Measurements from ENCODE around the gene SMKR1. TPM values are rescaled to one million over a fixed set of nuclear protein-coding genes. Genes with fewer than 3 reads are reported as not detected.

The SMKR1 gene
- total and polyA plus RNA-seq, 9 of the 15 experiments (the other 6 are each of a cell fraction or from before 2014, with no cell fraction given), result 0.58 to 1.8 (median 0.93) TPM; not detected in 1

DNA sequence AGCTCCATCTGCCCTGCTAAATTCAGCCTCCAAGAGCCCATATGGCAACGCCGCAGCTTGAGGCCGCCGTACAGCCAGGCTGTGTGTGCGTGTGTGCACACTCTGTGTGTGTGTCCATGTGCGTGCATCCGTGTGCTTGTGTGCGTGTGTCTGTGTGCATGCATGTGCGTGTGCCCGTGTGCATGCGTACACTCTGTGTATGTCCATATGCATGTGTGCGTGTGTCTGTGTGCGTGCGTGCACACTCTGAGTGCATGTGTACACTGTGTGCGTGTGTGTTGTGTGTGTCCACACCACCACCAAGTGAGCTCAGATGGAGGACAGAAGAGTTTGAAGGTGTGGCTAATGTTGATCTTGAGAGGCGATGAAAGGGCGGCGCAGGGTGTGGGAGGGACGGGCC, 30.0 kb downstream of the SMKR1 start:
- H3K36me3 ChIP-seq (ENCODE audit: control insufficient read depth, insufficient read depth, low read length), result no peaks in the 10 kb centered on the region
- ATAC-seq, result no peak
- H4K20me1 ChIP-seq (replicated peaks; ENCODE audit: control insufficient read depth, insufficient read depth, low read length), result no peaks in the 10 kb centered on the region
- in situ Hi-C loops (cut with MboI) (no loop called here), intact Hi-C loops (cut with micrococcal nuclease) (no loop called here)
- CTCF ChIA-PET (ENCODE audit: low intra/inter-chr PET ratio), result no interaction called here
- H2AFZ ChIP-seq (ENCODE audit: low read depth, low read length), result no peak overlapping the region
- 55% methylated on average over 18 of the region's 19 CpGs for WGBS (ENCODE audit: insufficient coverage, low coverage, missing lambda C conversion rate)
- H3K9ac ChIP-seq (ENCODE audit: insufficient read depth in 1 of 2, low read depth in 2 of 2, low read length in 2 of 2), result peak overlapping the region in 1 of 2 experiments; percentile 51; a peak in 1 of 4 replicates
- no TSS peak for BruUV-seq (replicated peaks)
- H3K9me1 ChIP-seq (ENCODE audit: control insufficient read depth, insufficient read depth, low read length), result peaks cover 3% of the 10 kb centered on the region
- peaks cover 0 to 9% of the 10 kb centered on the region in 2 experiments; a peak in 2 of 5 replicates for H3K4me1 ChIP-seq (replicated peaks in 1 of 2; ENCODE audit: control insufficient read depth in 2 of 2, insufficient read depth in 2 of 2, low read length in 2 of 2)
- H3K4me2 ChIP-seq (ENCODE audit: insufficient read depth, low read length), result no peak overlapping the region
- POLR2A ChIA-PET, result interaction anchor here (0.5 to 1.6 kb wide), 8 partner anchors 8 to 1270 kb away, joined by 3 to 6 read pairs (median 4); no protein-coding TSS in a partner anchor
- H3K27me3 ChIP-seq (ENCODE audit: control insufficient read depth in 2 of 2, insufficient read depth in 2 of 2, low read length in 2 of 2), result peaks cover 2 to 27% of the 10 kb centered on the region in 2 experiments; a peak in 2 of 5 replicates
- DNase-seq (ENCODE audit: extremely low read depth in 1 of 4, low spot score in 3 of 4), result no peak
- FAIRE-seq, result no peak
- H3K27ac ChIP-seq (ENCODE audit: extremely low read depth, low read depth, low read length), result no peak overlapping the region
- no peaks in the 10 kb centered on the region for H3K79me2 ChIP-seq (ENCODE audit: control insufficient read depth, insufficient read depth, low read length)
- no peaks in the 10 kb centered on the region for H3K9me3 ChIP-seq (replicated peaks; ENCODE audit: control insufficient read depth, insufficient read depth, low read depth, low read length)
- H3K4me3 ChIP-seq, result no peak overlapping the region
- no peak for TF ChIP-seq KLF6 (CRISPR knock-in tag; IDR thresholded peaks at IDR 0.05; ENCODE audit: borderline replicate concordance)
- TF ChIP-seq, protein P1, sequence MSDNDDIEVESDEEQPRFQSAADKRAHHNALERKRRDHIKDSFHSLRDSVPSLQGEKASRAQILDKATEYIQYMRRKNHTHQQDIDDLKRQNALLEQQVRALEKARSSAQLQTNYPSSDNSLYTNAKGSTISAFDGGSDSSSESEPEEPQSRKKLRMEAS (CRISPR knock-in tag; IDR thresholded peaks at IDR 0.05), result peak; percentile 43; the same call in 1 of the 2 replicates
- no peak for TF ChIP-seq MYBL2 (IDR thresholded peaks at IDR 0.05; ENCODE audit: low read depth)
- TF ChIP-seq MYBL2 (CRISPR knock-in tag; IDR thresholded peaks at IDR 0.05; ENCODE audit: borderline replicate concordance), result no peak
- no peak for TF ChIP-seq ZNF696 (CRISPR knock-in tag; conservative IDR thresholded peaks at IDR 0.05)
- TF ChIP-seq BRD9 (IDR thresholded peaks at IDR 0.05; ENCODE audit: low read depth, partially characterized antibody), result no peak
- peak in 1 of 2 experiments; percentile 51; a peak in 1 of 4 replicates for TF ChIP-seq KDM1A (IDR thresholded peaks at IDR 0.05)
- no peak for TF ChIP-seq ZSCAN29 (IDR thresholded peaks at IDR 0.05)
- no peak for TF ChIP-seq GABPB2 (CRISPR knock-in tag; conservative IDR thresholded peaks at IDR 0.05)
- TF ChIP-seq ETV5 (CRISPR knock-in tag; IDR thresholded peaks at IDR 0.05; ENCODE audit: low read depth), result no peak
- TF ChIP-seq, protein P2, sequence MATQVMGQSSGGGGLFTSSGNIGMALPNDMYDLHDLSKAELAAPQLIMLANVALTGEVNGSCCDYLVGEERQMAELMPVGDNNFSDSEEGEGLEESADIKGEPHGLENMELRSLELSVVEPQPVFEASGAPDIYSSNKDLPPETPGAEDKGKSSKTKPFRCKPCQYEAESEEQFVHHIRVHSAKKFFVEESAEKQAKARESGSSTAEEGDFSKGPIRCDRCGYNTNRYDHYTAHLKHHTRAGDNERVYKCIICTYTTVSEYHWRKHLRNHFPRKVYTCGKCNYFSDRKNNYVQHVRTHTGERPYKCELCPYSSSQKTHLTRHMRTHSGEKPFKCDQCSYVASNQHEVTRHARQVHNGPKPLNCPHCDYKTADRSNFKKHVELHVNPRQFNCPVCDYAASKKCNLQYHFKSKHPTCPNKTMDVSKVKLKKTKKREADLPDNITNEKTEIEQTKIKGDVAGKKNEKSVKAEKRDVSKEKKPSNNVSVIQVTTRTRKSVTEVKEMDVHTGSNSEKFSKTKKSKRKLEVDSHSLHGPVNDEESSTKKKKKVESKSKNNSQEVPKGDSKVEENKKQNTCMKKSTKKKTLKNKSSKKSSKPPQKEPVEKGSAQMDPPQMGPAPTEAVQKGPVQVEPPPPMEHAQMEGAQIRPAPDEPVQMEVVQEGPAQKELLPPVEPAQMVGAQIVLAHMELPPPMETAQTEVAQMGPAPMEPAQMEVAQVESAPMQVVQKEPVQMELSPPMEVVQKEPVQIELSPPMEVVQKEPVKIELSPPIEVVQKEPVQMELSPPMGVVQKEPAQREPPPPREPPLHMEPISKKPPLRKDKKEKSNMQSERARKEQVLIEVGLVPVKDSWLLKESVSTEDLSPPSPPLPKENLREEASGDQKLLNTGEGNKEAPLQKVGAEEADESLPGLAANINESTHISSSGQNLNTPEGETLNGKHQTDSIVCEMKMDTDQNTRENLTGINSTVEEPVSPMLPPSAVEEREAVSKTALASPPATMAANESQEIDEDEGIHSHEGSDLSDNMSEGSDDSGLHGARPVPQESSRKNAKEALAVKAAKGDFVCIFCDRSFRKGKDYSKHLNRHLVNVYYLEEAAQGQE (IDR thresholded peaks at IDR 0.05; ENCODE audit: borderline replicate concordance), result no peak
- TF ChIP-seq, protein P2 (CRISPR knock-in tag; IDR thresholded peaks at IDR 0.05; ENCODE audit: low read depth), result no peak
- no peak for TF ChIP-seq ZNF75A (CRISPR knock-in tag; IDR thresholded peaks at IDR 0.05)
